GM12878 (cell line): ENCODE measurements around the gene WDR64. TPM values are rescaled to one million over a fixed set of nuclear protein-coding genes. Genes with fewer than 3 reads are reported as not detected.

Source experiments
- ATAC-seq: fragments of 200-7000 bp; cut with Tn5 transposase; 3 replicates; pipeline ENCODE4 v1.9.1; 2020; ENCODE audit warnings: mild to moderate bottlenecking, moderate library complexity
- BruUV-seq: library from RNA; stranded (reverse); fragments of 400-500 nt; replicated peaks from 2 replicates; lab custom pipeline; 2021; lab: Mats Ljungman, UMichigan
- CTCF ChIA-PET: fragments of 300-600 bp; sonication (Branson Sonifier 250); formaldehyde crosslinking; extraction: SDS; loops from one replicate; lab custom pipeline; 2021; ENCODE audit warnings: inconsistent platforms; lab: Yijun Ruan, JAX
- POLR2A ChIA-PET: fragments of 350-600 bp; formaldehyde crosslinking; extraction: SDS; loops from one replicate; lab custom pipeline; 2021; ENCODE audit warnings: inconsistent platforms; lab: Charles Lee
- RAD21 ChIA-PET: fragments of 300-600 bp; sonication (Branson Sonifier 250); formaldehyde crosslinking; loops from one replicate; lab custom pipeline; 2023; ENCODE audit warnings: antibody characterized with exemption; ENCODE audit not compliant: unreplicated experiment; lab: Charles Lee
- SMC1A ChIA-PET: fragments of 300-600 bp; sonication (Branson Sonifier 250); formaldehyde crosslinking; loops from one replicate; lab custom pipeline; 2023; ENCODE audit not compliant: unreplicated experiment, uncharacterized antibody; lab: Charles Lee
- DNase-seq: peaks from one replicate; pipeline ENCODE4 v3.0.0-alpha.2; 2011; ENCODE audit warnings: low read depth, low spot score
- FAIRE-seq: peaks from 3 replicates; lab custom pipeline; 2011; peaks lifted over from hg19 to GRCh38; lab: Jason Lieb, UNC
- H2AFZ ChIP-seq: 2 replicates; pipeline ENCODE4 v1.6.0; 2011; ENCODE audit warnings: low read depth, low read length, control low read depth; ENCODE audit not compliant: control insufficient read depth
- H3K27ac ChIP-seq: 2 replicates; pipeline ENCODE4 v1.5.1; 2011; ENCODE audit warnings: control low read depth; ENCODE audit not compliant: control insufficient read depth, insufficient read depth
- H3K27me3 ChIP-seq, 2 experiments: replicated peaks in 1 of 2; 2 replicates each; pipeline versions ENCODE4 v1.6.0 to v1.6.1; 2011; ENCODE audit warnings: low read length in 1 of 2; ENCODE audit not compliant: control insufficient read depth in 2 of 2, insufficient read depth in 2 of 2
- H3K36me3 ChIP-seq, 2 experiments: 2 replicates each; pipeline ENCODE4 v1.5.1; 2011; ENCODE audit warnings: low read length in 1 of 2; ENCODE audit not compliant: control insufficient read depth in 2 of 2, insufficient read depth in 2 of 2
- H3K4me1 ChIP-seq: 2 replicates; pipeline ENCODE4 v1.6.1; 2011; ENCODE audit warnings: mild to moderate bottlenecking, low read length, moderate library complexity, mixed read lengths; ENCODE audit not compliant: control insufficient read depth, insufficient read depth
- H3K4me2 ChIP-seq: 2 replicates; pipeline ENCODE4 v1.6.0; 2011; ENCODE audit warnings: control low read depth; ENCODE audit not compliant: control insufficient read depth, insufficient read depth
- H3K4me3 ChIP-seq: fragments of 200-600 bp; sonication (generic); 2 replicates; pipeline ENCODE4 v1.5.1; 2016
- H3K79me2 ChIP-seq: 2 replicates; pipeline ENCODE4 v1.6.0; 2011; ENCODE audit warnings: low read length; ENCODE audit not compliant: control insufficient read depth, insufficient read depth
- H3K9ac ChIP-seq: 2 replicates; pipeline ENCODE4 v1.8.0; 2011; ENCODE audit warnings: low read length, control low read depth, mixed read lengths; ENCODE audit not compliant: control insufficient read depth, insufficient read depth
- H3K9me3 ChIP-seq: replicated peaks from 3 replicates; pipeline ENCODE4 v1.5.1; 2011; ENCODE audit warnings: mild to moderate bottlenecking, low read length; ENCODE audit not compliant: control insufficient read depth, insufficient read depth
- H4K20me1 ChIP-seq: 2 replicates; pipeline ENCODE4 v1.6.0; 2011; ENCODE audit not compliant: control insufficient read depth, insufficient read depth
- CBX5 ChIP-seq: sonication (generic); IDR thresholded peaks from 2 replicates; pipeline ENCODE4 v1.6.1; 2016; ENCODE audit warnings: low read depth, moderate library complexity, mild to moderate bottlenecking, inconsistent platforms
- CEBPB ChIP-seq, 2 experiments: fragments of 150-350 bp in 1 of 2; IDR thresholded peaks; 2 replicates each; pipeline ENCODE4 v1.6.1; 2012 to 2014; ENCODE audit warnings: low read depth in 2 of 2, low read length in 2 of 2, borderline replicate concordance in 1 of 2, inconsistent platforms in 1 of 2
- CHD2 ChIP-seq: IDR thresholded peaks from 2 replicates; pipeline ENCODE4 v1.6.1; 2011; ENCODE audit warnings: low read depth, low read length, improper control_type of control experiment, borderline replicate concordance
- CHD4 ChIP-seq: fragments of 200-600 bp; sonication (generic); IDR thresholded peaks from 2 replicates; pipeline ENCODE4 v1.6.1; 2016; ENCODE audit warnings: mild to moderate bottlenecking
- CREM ChIP-seq: IDR thresholded peaks from 2 replicates; pipeline ENCODE4 v1.6.1; 2014; ENCODE audit warnings: antibody characterized with exemption, low read depth
- DPF2 ChIP-seq: fragments of 450-650 bp; IDR thresholded peaks from 2 replicates; pipeline ENCODE4 v1.6.1; 2017; ENCODE audit warnings: mild to moderate bottlenecking
- MEF2B ChIP-seq: fragments of 450-650 bp; IDR thresholded peaks from 2 replicates; pipeline ENCODE4 v1.6.1; 2018; ENCODE audit warnings: mild to moderate bottlenecking, moderate library complexity; ENCODE audit not compliant: partially characterized antibody, poor library complexity, severe bottlenecking
- MTA2 ChIP-seq: fragments of 450-650 bp; IDR thresholded peaks from 2 replicates; pipeline ENCODE4 v1.6.1; 2016; ENCODE audit warnings: low read depth, mild to moderate bottlenecking, moderate library complexity
- MXI1 ChIP-seq: fragments of 150-350 bp; IDR thresholded peaks from 2 replicates; pipeline ENCODE4 v1.6.1; 2011; ENCODE audit warnings: low read depth, mild to moderate bottlenecking, inconsistent platforms, low read length, improper control_type of control experiment
- NR2C2 ChIP-seq: IDR thresholded peaks from 2 replicates; pipeline ENCODE4 v1.6.1; 2011; ENCODE audit warnings: borderline replicate concordance, low read depth; ENCODE audit not compliant: control insufficient read depth, insufficient read length
- POLR2AphosphoS2 ChIP-seq: IDR thresholded peaks from 2 replicates; pipeline ENCODE4 v1.6.1; 2011; ENCODE audit warnings: low read depth, mild to moderate bottlenecking, low read length, improper control_type of control experiment, moderate library complexity
- STAT3 ChIP-seq: IDR thresholded peaks from 2 replicates; pipeline ENCODE4 v1.6.1; 2011; ENCODE audit warnings: low read depth, low read length, improper control_type of control experiment
- ZSCAN29 ChIP-seq: fragments of 450-650 bp; IDR thresholded peaks from 2 replicates; pipeline ENCODE4 v1.6.1; 2017; ENCODE audit warnings: mild to moderate bottlenecking, moderate library complexity
- WGBS: methylation state at CpG from one replicate; pipeline ENCODE4 v1.1.6; 2016; ENCODE audit warnings: low lambda C conversion rate; ENCODE audit not compliant: insufficient replicate concordance, insufficient coverage; ENCODE audit errors: missing lambda C conversion rate; 5-methylcytosine and 5-hydroxymethylcytosine counted together
- in situ Hi-C: fragments of 300-500 bp; cut with MboI; formaldehyde crosslinking; loops from 9 replicates; pipeline ENCODE4 v1.14.3; 2018; ENCODE audit warnings: mixed read lengths
- intact Hi-C: fragments of 100-400 bp; cut with micrococcal nuclease; formaldehyde crosslinking; loops from one replicate; pipeline ENCODE4 v1.14.2; 2022; ENCODE audit not compliant: unreplicated experiment
- polyA plus RNA-seq, 11 experiments: library from polyadenylated mRNA; depleted of rRNA in 4 of 11; unstranded in 6 of 11; stranded (reverse) in 5 of 11; fragments of >200 nt; fragmentation: Nextera tagmentation in 4 of 11; fragmentation: Illumina TruSeq in 1 of 11; extraction: Ambion mirVana in 4 of 11; extraction: Trizol in 1 of 11; gene quantifications; 1 replicate in 1 of 11; 2 replicates in 10 of 11; pipeline versions ENCODE4 v1.2.1 to v1.2.3, GENCODE V29; 2011 to 2016; ENCODE audit warnings: inconsistent platforms in 2 of 11, missing spikeins in 2 of 11, low read depth in 1 of 11
- total RNA-seq, 4 experiments: library from RNA; depleted of rRNA in 3 of 4; stranded (reverse); fragments of >200 nt in 3 of 4; fragmentation: Illumina TruSeq in 1 of 4; extraction: Trizol in 1 of 4; gene quantifications; 2 replicates each; pipeline versions ENCODE4 v1.2.1 to v1.2.3, GENCODE V29; 2013 to 2021
- TF ChIP-seq, protein P1 (sequence below): fragments of 450-650 bp; formaldehyde crosslinking; IDR thresholded peaks from 2 replicates; pipeline ENCODE4 v1.5.0; 2022; ENCODE audit warnings: mild to moderate bottlenecking, missing genetic modification characterization
- TF ChIP-seq, protein P2 (sequence below): fragments of 450-650 bp; IDR thresholded peaks from 2 replicates; pipeline ENCODE4 v1.6.1; 2014; ENCODE audit warnings: mild to moderate bottlenecking
- TF ChIP-seq, protein P3 (sequence below): fragments of 450-650 bp; conservative IDR thresholded peaks from 2 replicates; pipeline ENCODE4 v1.6.1; 2017; ENCODE audit warnings: mild to moderate bottlenecking, moderate library complexity
- TF ChIP-seq, protein P4 (sequence below): fragments of 450-650 bp; IDR thresholded peaks from 2 replicates; pipeline ENCODE4 v1.6.1; 2016; ENCODE audit warnings: mild to moderate bottlenecking

Gene WDR64
- total and polyA plus RNA-seq, 10 of the 15 experiments (the other 5 are each of a cell fraction or from before 2014, with no cell fraction given) = 0.01 TPM; not detected in 9

DNA sequence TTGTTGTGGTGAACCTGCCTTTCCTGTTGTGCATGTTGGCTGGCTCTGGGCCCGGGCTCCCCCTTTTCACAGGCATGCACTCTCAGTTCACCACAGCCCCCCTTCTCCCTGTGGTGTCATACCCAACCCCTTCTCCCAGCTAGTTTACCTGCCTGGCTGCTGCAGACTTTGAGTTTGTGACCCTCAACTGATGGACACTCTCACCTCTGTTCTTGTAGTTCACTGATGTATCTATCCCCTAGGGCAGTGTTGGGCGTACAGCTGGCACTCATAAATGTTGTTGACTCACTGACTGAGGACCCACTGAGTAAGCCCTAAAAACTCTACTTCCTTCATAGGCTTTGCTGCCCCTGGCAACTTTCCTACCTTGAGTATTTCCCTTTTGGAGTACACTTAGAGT lies 54.9 kb downstream of the WDR64 start (continued):
- TF ChIP-seq ZSCAN29 = no peak
- TF ChIP-seq CBX5 = no peak
- TF ChIP-seq, protein P1, sequence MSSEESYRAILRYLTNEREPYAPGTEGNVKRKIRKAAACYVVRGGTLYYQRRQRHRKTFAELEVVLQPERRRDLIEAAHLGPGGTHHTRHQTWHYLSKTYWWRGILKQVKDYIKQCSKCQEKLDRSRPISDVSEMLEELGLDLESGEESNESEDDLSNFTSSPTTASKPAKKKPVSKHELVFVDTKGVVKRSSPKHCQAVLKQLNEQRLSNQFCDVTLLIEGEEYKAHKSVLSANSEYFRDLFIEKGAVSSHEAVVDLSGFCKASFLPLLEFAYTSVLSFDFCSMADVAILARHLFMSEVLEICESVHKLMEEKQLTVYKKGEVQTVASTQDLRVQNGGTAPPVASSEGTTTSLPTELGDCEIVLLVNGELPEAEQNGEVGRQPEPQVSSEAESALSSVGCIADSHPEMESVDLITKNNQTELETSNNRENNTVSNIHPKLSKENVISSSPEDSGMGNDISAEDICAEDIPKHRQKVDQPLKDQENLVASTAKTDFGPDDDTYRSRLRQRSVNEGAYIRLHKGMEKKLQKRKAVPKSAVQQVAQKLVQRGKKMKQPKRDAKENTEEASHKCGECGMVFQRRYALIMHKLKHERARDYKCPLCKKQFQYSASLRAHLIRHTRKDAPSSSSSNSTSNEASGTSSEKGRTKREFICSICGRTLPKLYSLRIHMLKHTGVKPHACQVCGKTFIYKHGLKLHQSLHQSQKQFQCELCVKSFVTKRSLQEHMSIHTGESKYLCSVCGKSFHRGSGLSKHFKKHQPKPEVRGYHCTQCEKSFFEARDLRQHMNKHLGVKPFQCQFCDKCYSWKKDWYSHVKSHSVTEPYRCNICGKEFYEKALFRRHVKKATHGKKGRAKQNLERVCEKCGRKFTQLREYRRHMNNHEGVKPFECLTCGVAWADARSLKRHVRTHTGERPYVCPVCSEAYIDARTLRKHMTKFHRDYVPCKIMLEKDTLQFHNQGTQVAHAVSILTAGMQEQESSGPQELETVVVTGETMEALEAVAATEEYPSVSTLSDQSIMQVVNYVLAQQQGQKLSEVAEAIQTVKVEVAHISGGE = no peak
- no peak for TF ChIP-seq NR2C2
- no peak for TF ChIP-seq POLR2AphosphoS2

DNA sequence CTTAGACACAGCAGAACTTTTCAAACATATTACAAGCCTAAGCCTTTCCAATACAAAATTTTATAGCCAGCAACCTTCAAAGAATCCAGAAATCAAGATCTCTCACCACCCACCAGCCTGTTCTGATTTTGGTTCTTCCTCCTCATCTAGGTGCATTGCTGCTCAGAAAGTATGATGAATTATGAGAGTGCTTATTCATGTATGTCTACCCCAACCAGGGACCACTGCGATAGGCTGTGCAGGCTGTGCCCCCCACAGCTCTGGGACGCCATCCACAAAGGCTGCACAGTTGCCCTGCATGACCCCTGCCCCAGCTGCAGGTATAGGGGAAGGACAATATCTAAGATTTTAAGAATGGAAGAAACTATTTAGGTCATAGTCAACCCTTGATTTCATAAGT lies 55.4 kb downstream of the WDR64 start:
- ChIA-PET RAD21 (no interaction called here), SMC1A (no interaction called here), POLR2A (no interaction called here), CTCF (no interaction called here)
- H3K27me3 ChIP-seq = no peaks in the 10 kb centered on the region; a peak in 1 of 4 replicates
- H3K79me2 ChIP-seq = no peaks in the 10 kb centered on the region
- no peak overlapping the region for H3K4me2 ChIP-seq
- ATAC-seq (no peak), FAIRE-seq (no peak), DNase-seq (no peak)
- no peak overlapping the region for H3K4me3 ChIP-seq
- intact Hi-C loops = no loop called here
- BruUV-seq = no TSS peak
- H3K27ac ChIP-seq = no peak overlapping the region
- WGBS = 0% methylated on average over 2 of the region's 2 CpGs
- H3K4me1 ChIP-seq = no peaks in the 10 kb centered on the region
- no peak overlapping the region for H2AFZ ChIP-seq
- no peaks in the 10 kb centered on the region for H4K20me1 ChIP-seq
- no peak overlapping the region for H3K9ac ChIP-seq
- in situ Hi-C loops = no loop called here
- H3K36me3 ChIP-seq = no peaks in the 10 kb centered on the region
- no peaks in the 10 kb centered on the region for H3K9me3 ChIP-seq
- TF ChIP-seq MXI1 = no peak
- TF ChIP-seq MTA2 = no peak
- no peak for TF ChIP-seq CHD4
- TF ChIP-seq MEF2B = no peak
- no peak for TF ChIP-seq DPF2
- no peak for TF ChIP-seq CHD2
- TF ChIP-seq, protein P2, sequence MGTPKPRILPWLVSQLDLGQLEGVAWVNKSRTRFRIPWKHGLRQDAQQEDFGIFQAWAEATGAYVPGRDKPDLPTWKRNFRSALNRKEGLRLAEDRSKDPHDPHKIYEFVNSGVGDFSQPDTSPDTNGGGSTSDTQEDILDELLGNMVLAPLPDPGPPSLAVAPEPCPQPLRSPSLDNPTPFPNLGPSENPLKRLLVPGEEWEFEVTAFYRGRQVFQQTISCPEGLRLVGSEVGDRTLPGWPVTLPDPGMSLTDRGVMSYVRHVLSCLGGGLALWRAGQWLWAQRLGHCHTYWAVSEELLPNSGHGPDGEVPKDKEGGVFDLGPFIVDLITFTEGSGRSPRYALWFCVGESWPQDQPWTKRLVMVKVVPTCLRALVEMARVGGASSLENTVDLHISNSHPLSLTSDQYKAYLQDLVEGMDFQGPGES = no peak
- no peak for TF ChIP-seq CEBPB (IDR thresholded peaks at IDR 0.05; ENCODE audit: borderline replicate concordance in 1 of 2, low read depth in 2 of 2, low read length in 2 of 2)
- TF ChIP-seq CREM = no peak
- TF ChIP-seq, protein P3, sequence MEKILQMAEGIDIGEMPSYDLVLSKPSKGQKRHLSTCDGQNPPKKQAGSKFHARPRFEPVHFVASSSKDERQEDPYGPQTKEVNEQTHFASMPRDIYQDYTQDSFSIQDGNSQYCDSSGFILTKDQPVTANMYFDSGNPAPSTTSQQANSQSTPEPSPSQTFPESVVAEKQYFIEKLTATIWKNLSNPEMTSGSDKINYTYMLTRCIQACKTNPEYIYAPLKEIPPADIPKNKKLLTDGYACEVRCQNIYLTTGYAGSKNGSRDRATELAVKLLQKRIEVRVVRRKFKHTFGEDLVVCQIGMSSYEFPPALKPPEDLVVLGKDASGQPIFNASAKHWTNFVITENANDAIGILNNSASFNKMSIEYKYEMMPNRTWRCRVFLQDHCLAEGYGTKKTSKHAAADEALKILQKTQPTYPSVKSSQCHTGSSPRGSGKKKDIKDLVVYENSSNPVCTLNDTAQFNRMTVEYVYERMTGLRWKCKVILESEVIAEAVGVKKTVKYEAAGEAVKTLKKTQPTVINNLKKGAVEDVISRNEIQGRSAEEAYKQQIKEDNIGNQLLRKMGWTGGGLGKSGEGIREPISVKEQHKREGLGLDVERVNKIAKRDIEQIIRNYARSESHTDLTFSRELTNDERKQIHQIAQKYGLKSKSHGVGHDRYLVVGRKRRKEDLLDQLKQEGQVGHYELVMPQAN = no peak
- TF ChIP-seq STAT3 = no peak
- TF ChIP-seq, protein P4, sequence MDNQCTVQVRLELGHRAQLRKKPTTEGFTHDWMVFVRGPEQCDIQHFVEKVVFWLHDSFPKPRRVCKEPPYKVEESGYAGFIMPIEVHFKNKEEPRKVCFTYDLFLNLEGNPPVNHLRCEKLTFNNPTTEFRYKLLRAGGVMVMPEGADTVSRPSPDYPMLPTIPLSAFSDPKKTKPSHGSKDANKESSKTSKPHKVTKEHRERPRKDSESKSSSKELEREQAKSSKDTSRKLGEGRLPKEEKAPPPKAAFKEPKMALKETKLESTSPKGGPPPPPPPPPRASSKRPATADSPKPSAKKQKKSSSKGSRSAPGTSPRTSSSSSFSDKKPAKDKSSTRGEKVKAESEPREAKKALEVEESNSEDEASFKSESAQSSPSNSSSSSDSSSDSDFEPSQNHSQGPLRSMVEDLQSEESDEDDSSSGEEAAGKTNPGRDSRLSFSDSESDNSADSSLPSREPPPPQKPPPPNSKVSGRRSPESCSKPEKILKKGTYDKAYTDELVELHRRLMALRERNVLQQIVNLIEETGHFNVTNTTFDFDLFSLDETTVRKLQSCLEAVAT = no peak
